HG02798 (cell line): Measurements from ENCODE around the gene CERK.

Source experiments
- ATAC-seq: cut with Tn5 transposase; IDR thresholded peaks from one replicate; pipeline ENCODE4 v1.9.1; 2021; ENCODE audit warnings: mild to moderate bottlenecking; ENCODE audit not compliant: unreplicated experiment, poor library complexity

The CERK gene

GRCh38 chr22:46750530-46750800 is 12.4 kb upstream of the CERK start:
- ATAC-seq: no peak

- no peak for ATAC-seq
Observed at GRCh38 chr22:46749682-46750529, 11.9 kb upstream of the CERK start.

- no peak for ATAC-seq
Observed at GRCh38 chr22:46748908-46749675, 11.0 kb upstream of the CERK start.

- ATAC-seq: no peak
Observed at GRCh38 chr22:46748206-46748907, 10.3 kb upstream of the CERK start.

GRCh38 chr22:46747646-46748045 is 9.6 kb upstream of the CERK start:
- no peak for ATAC-seq

- ATAC-seq: no peak
Observed at GRCh38 chr22:46746620-46747019, 8.6 kb upstream of the CERK start.

- no peak for ATAC-seq
Observed at GRCh38 chr22:46746192-46746591, 8.1 kb upstream of the CERK start.

- ATAC-seq: no peak
Observed at GRCh38 chr22:46744581-46744980, 6.5 kb upstream of the CERK start.

GRCh38 chr22:46742576-46743221 is 4.6 kb upstream of the CERK start:
- ATAC-seq: no peak

GRCh38 chr22:46741974-46742519 is 4.0 kb upstream of the CERK start:
- no peak for ATAC-seq

GRCh38 chr22:46740910-46741780 is 3.1 kb upstream of the CERK start:
- ATAC-seq: no peak

GRCh38 chr22:46739094-46739870 is 1.2 kb upstream of the CERK start:
- no peak for ATAC-seq

GRCh38 chr22:46738647-46739093 is 618 bp upstream of the CERK start:
- peak; percentile 1 for ATAC-seq

- ATAC-seq: peak; percentile 32
Observed at GRCh38 chr22:46737105-46737975, 712 bp downstream of the CERK start.

- ATAC-seq: no peak
Observed at GRCh38 chr22:46736705-46737104, 1.3 kb downstream of the CERK start.

- ATAC-seq: no peak
Observed at GRCh38 chr22:46735747-46736608, 2.1 kb downstream of the CERK start.
